NCI-H146 treated with DMSO at 0.1 percent for 48 hours (cell line): Measurements from ENCODE around the gene SLC6A17.
A peak's percentile ranks its signal among the peaks of the same experiment; 100 is the strongest.

ENCODE experiments used
- DNase-seq: peaks from one replicate; lab custom pipeline; 2025; ENCODE audit not compliant: unreplicated experiment; lab: John Stamatoyannopoulos, UW

SLC6A17 gene

GRCh38 chr1:110239441-110240430 is 89.4 kb downstream of the SLC6A17 start:
- DNase-seq, result no peak

GRCh38 chr1:110240476-110241210 is 90.3 kb downstream of the SLC6A17 start:
- DNase-seq, result peak; percentile 62

DNA sequence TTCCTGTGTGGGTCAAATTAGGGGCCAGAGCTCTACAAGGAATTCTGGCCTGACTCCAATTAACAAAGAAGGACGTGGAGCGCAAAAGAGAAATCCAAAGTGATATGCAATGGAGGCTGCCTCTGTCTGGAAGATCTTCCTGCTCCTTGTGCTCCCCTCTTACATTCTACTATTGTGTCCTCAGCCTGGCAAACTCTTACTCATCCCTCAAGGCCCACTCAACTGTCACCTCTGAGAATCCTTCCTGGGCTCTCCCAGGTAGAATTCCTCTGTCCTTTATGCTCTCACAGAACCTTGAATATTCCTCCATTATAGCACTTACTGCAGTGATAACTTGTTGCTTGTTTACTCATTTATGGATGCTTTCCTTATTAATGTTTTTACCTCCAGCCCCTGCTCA is 91.2 kb downstream of the SLC6A17 start:
- DNase-seq, result no peak

GRCh38 chr1:110242062-110242461 is 91.8 kb downstream of the SLC6A17 start:
- no peak for DNase-seq

GRCh38 chr1:110242731-110243130 is 92.4 kb downstream of the SLC6A17 start:
- no peak for DNase-seq

GRCh38 chr1:110243146-110243545 is 92.9 kb downstream of the SLC6A17 start:
- DNase-seq, result no peak

DNA sequence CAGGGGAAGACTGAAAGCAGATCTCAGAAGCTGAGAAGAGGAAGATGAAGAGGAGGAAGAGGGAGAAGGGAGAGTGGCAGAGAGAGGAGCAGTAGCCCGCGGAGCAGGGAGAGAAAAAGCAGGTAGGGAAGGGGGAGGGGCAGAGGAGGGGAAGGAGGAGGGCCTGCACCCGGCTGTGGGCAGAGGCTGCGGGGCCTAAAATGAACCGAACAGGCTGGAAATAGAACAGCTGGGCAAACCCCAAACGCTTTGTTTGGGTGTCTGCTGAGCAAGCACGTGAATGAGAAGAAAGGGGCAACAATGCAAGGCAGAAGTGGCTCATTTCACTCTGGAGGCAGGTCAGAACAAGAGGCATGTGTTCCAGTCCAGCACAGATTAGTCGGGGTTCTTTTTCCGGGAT is 93.3 kb downstream of the SLC6A17 start:
- no peak for DNase-seq

DNA sequence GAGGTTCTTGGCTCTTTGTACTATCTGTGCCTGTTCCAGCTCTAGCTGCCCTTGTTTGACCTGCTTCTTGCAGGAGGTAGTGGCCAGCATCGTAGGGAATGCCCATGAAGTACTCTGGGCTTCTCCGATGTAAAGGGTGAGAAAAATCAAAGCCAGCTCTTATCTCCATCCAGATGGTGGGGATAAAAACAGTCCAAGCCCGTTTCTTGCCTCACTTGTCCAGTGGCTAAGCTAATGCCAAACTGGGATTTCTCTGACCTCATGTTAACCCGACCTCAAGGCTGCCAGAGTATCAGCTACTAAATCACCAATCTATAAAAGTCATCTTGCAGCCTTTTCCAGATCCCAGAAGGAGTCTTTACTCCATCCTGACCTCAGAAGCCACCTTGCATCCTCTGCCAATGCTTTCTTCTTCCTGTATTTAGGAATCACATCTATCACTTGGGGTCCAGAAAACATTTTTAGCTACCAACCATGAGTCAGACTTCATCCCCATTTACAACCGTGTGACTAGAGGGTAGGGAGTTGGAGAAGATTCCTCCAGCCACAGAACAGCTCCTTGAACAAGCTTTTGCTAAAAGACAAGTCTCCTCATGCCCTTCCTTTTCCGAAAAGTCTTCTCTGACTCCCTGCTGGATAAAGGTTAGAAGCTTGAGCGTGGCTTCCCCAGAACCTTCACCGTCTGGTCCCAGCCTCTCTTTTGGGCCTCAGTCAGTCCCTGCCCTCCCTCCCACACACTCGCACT is 95.8 kb downstream of the SLC6A17 start:
- no peak for DNase-seq

DNA sequence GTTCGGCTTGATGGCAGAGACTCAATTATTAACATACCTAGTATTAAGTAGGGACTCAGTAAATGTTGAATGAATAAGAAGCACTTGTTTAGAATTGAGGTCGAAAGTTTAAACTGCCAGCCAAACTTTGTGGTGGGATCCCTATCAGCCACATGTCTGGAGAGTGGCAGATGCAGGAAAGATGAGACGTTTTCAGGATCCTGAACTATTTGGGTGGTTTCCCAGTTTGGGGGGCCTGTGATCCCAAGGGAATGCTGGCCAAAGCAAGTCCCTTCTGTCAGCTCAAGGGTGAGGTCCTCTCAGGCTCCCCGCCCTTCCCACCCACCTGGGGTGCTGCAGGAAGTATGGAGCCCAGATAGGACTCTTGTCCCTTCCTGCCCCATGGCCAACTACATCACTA is 98.5 kb downstream of the SLC6A17 start:
- DNase-seq, result no peak

GRCh38 chr1:110249256-110249655 is 99.0 kb downstream of the SLC6A17 start:
- DNase-seq, result no peak

DNA sequence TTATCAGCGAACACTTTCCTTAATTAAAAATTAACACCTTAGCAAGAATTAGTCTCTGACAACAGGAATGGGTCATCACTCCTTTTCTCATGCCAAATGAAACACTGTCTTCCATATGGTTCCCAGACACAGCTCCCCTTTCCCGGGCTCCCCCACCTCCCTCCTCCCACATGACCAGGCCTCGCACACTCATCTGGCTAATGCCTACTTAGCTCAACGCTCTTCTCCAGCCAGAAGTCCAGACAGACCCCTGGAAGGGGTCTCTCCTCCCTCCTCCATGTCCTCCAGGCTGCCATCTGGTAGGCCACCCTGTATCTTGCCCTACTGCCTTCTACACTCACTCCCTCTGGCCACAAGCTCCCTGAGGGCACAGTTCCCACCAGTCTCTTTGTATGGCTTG is 99.7 kb downstream of the SLC6A17 start:
- no peak for DNase-seq

GRCh38 chr1:110250749-110251148 is 100.5 kb downstream of the SLC6A17 start:
- DNase-seq, result no peak
